H1 (cell line): Measurements from ENCODE around the gene COL6A3. TPM values are rescaled to one million over a fixed set of nuclear protein-coding genes. Genes with fewer than 3 reads are reported as not detected.

ENCODE experiments used
- CTCF ChIA-PET: fragments of 300-600 bp; sonication (Branson Sonifier 250); formaldehyde crosslinking; loops from one replicate; lab custom pipeline; 2021; ENCODE audit not compliant: partially characterized antibody; lab: Charles Lee
- POLR2A ChIA-PET: fragments of 300-600 bp; sonication (Branson Sonifier 250); formaldehyde crosslinking; loops from one replicate; lab custom pipeline; 2021; ENCODE audit warnings: inconsistent platforms; ENCODE audit not compliant: partially characterized antibody; lab: Charles Lee
- DNase-seq, 2 experiments: peaks; one replicate each; pipeline versions ENCODE4 v3.0.0 to v3.0.0-alpha.2; 2010 to 2022; ENCODE audit warnings: low spot score in 2 of 2, low read depth in 1 of 2, mixed read lengths in 1 of 2
- FAIRE-seq: peaks from 2 replicates; lab custom pipeline; 2011; peaks lifted over from hg19 to GRCh38; lab: Jason Lieb, UNC
- H2AFZ ChIP-seq: 2 replicates; pipeline ENCODE4 v1.8.1; 2012; ENCODE audit warnings: low read length, inconsistent platforms
- H2AK5ac ChIP-seq: 2 replicates; pipeline ENCODE4 v1.6.1; 2013; ENCODE audit warnings: low read depth, low read length
- H2BK120ac ChIP-seq: replicated peaks from 2 replicates; pipeline ENCODE3; 2013; ENCODE audit warnings: low read depth, low read length, inconsistent platforms
- H2BK12ac ChIP-seq: 2 replicates; pipeline ENCODE4 v1.6.1; 2013; ENCODE audit warnings: low read depth, low read length
- H2BK15ac ChIP-seq: 2 replicates; pipeline ENCODE4 v1.6.1; 2013; ENCODE audit warnings: low read length
- H2BK20ac ChIP-seq: 2 replicates; pipeline ENCODE4 v1.6.1; 2013; ENCODE audit warnings: low read length
- H2BK5ac ChIP-seq: 2 replicates; pipeline ENCODE4 v1.6.1; 2013; ENCODE audit warnings: low read depth, low read length
- H3K14ac ChIP-seq: 2 replicates; pipeline ENCODE4 v1.6.1; 2013; ENCODE audit warnings: inconsistent platforms; ENCODE audit not compliant: insufficient read length
- H3K18ac ChIP-seq: 2 replicates; pipeline ENCODE4 v1.6.1; 2013; ENCODE audit warnings: low read length; ENCODE audit errors: extremely low read depth
- H3K23ac ChIP-seq: 2 replicates; pipeline ENCODE4 v1.6.1; 2013; ENCODE audit warnings: inconsistent platforms; ENCODE audit not compliant: insufficient read length
- H3K23me2 ChIP-seq: 2 replicates; pipeline ENCODE4 v1.6.1; 2013; ENCODE audit warnings: low read depth, low read length
- H3K27ac ChIP-seq: 2 replicates; pipeline ENCODE4 v1.6.1; 2011; ENCODE audit warnings: low read depth, low read length, inconsistent platforms
- H3K27me3 ChIP-seq, 4 experiments: replicated peaks in 1 of 4; 1 replicate in 1 of 4; 2 replicates in 3 of 4; pipeline versions ENCODE4 v1.6.1 to v1.8.1; 2011 to 2013; ENCODE audit warnings: low read length in 3 of 4, mild to moderate bottlenecking in 3 of 4, inconsistent platforms in 2 of 4, mixed read lengths in 2 of 4, moderate library complexity in 1 of 4; ENCODE audit not compliant: control insufficient read depth in 3 of 4, insufficient read depth in 3 of 4; ENCODE audit errors: extremely low read depth in 1 of 4
- H3K36me3 ChIP-seq, 4 experiments: 2 replicates each; pipeline versions ENCODE4 v1.6.1 to v1.8.1; 2011 to 2013; ENCODE audit warnings: mild to moderate bottlenecking in 4 of 4, low read length in 3 of 4, moderate library complexity in 2 of 4, control low read depth in 1 of 4, inconsistent platforms in 1 of 4; ENCODE audit not compliant: insufficient read depth in 4 of 4, control insufficient read depth in 2 of 4
- H3K4ac ChIP-seq: replicated peaks from 2 replicates; pipeline ENCODE3; 2013; ENCODE audit warnings: low read length, low read depth, mixed read lengths, inconsistent platforms; ENCODE audit not compliant: insufficient read length
- H3K4me1 ChIP-seq, 4 experiments: replicated peaks in 1 of 4; 1 replicate in 1 of 4; 2 replicates in 3 of 4; pipeline versions ENCODE4 v1.6.1 to v1.8.1; 2011 to 2013; ENCODE audit warnings: low read length in 3 of 4, inconsistent platforms in 2 of 4, mixed read lengths in 1 of 4; ENCODE audit not compliant: insufficient read depth in 4 of 4, control insufficient read depth in 3 of 4
- H3K4me2 ChIP-seq, 2 experiments: 2 replicates each; pipeline versions ENCODE4 v1.6.1 to v1.8.1; 2011 to 2013; ENCODE audit warnings: low read depth in 2 of 2, low read length in 2 of 2, control low read depth in 1 of 2, inconsistent platforms in 1 of 2, mild to moderate bottlenecking in 1 of 2; ENCODE audit not compliant: insufficient read depth in 1 of 2
- H3K4me3 ChIP-seq, 4 experiments: fragments of 200-600, 300-600 bp in 1 of 4; sonication (generic), shearing (Covaris generic), sonication (Bioruptor Twin) in 1 of 4; 2 replicates each; pipeline versions ENCODE4 v1.5.1 to v1.8.1; 2011 to 2016; ENCODE audit warnings: low read length in 4 of 4, low read depth in 3 of 4, control low read depth in 2 of 4, inconsistent platforms in 2 of 4, mild to moderate bottlenecking in 2 of 4, mixed read lengths in 1 of 4, moderate library complexity in 1 of 4; ENCODE audit not compliant: insufficient read depth in 2 of 4; ENCODE audit errors: extremely low read depth in 1 of 4
- H3K56ac ChIP-seq: replicated peaks from 2 replicates; pipeline ENCODE3; 2013; ENCODE audit warnings: low read depth, mild to moderate bottlenecking, mixed read lengths, low read length, inconsistent platforms; ENCODE audit not compliant: insufficient read length
- H3K79me1 ChIP-seq: 2 replicates; pipeline ENCODE4 v1.6.1; 2013; ENCODE audit warnings: low read depth, low read length, control low read depth
- H3K79me2 ChIP-seq, 2 experiments: 2 replicates each; pipeline versions ENCODE4 v1.6.1 to v1.8.1; 2012 to 2013; ENCODE audit warnings: low read length in 2 of 2, mild to moderate bottlenecking in 2 of 2, inconsistent platforms in 1 of 2; ENCODE audit not compliant: insufficient read depth in 2 of 2, control insufficient read depth in 1 of 2
- H3K9ac ChIP-seq, 4 experiments: replicated peaks in 1 of 4; 1 replicate in 1 of 4; 2 replicates in 3 of 4; pipeline versions ENCODE4 v1.6.1 to v1.8.1; 2011 to 2013; ENCODE audit warnings: low read depth in 3 of 4, low read length in 3 of 4, control low read depth in 2 of 4, mild to moderate bottlenecking in 2 of 4, moderate library complexity in 2 of 4, inconsistent platforms in 1 of 4; ENCODE audit errors: extremely low read depth in 1 of 4
- H3K9me3 ChIP-seq, 2 experiments: 2 replicates each; pipeline versions ENCODE4 v1.6.1 to v1.8.1; 2012 to 2013; ENCODE audit warnings: mild to moderate bottlenecking in 2 of 2, moderate library complexity in 2 of 2, control low read depth in 1 of 2, inconsistent platforms in 1 of 2, low read depth in 1 of 2, low read length in 1 of 2, mixed read lengths in 1 of 2; ENCODE audit not compliant: insufficient read depth in 2 of 2
- H4K20me1 ChIP-seq, 2 experiments: replicated peaks in 1 of 2; 2 replicates each; pipeline versions ENCODE3 to v1.8.1; 2011 to 2013; ENCODE audit warnings: inconsistent platforms in 2 of 2, low read length in 2 of 2, mild to moderate bottlenecking in 1 of 2; ENCODE audit not compliant: insufficient read depth in 2 of 2, control insufficient read depth in 1 of 2
- H4K5ac ChIP-seq: 2 replicates; pipeline ENCODE4 v1.6.1; 2013; ENCODE audit warnings: low read length, low read depth, mixed read lengths, inconsistent platforms; ENCODE audit not compliant: insufficient read length
- H4K8ac ChIP-seq: 2 replicates; pipeline ENCODE4 v1.8.0; 2013; ENCODE audit warnings: mild to moderate bottlenecking, moderate library complexity, low read length, inconsistent platforms; ENCODE audit not compliant: insufficient read depth; ENCODE audit errors: extremely low read depth
- H4K91ac ChIP-seq: replicated peaks from 2 replicates; pipeline ENCODE3; 2013; ENCODE audit warnings: low read length, mixed read lengths, inconsistent platforms; ENCODE audit not compliant: insufficient read length
- CREB1 ChIP-seq: IDR thresholded peaks from 2 replicates; pipeline ENCODE4 v1.6.1; 2012; ENCODE audit warnings: inconsistent platforms
- E2F6 ChIP-seq: IDR thresholded peaks from 2 replicates; pipeline ENCODE4 v1.6.1; 2012; ENCODE audit warnings: inconsistent platforms
- HDAC6 ChIP-seq: IDR thresholded peaks from one replicate; pipeline ENCODE4 v1.7.1; 2012; ENCODE audit warnings: low read depth, mild to moderate bottlenecking, inconsistent platforms, low read length, moderate library complexity
- NANOG ChIP-seq: IDR thresholded peaks from 2 replicates; pipeline ENCODE4 v1.6.1; 2011; ENCODE audit warnings: low read length, low read depth, mild to moderate bottlenecking, inconsistent platforms; ENCODE audit not compliant: insufficient read depth, poor library complexity, severe bottlenecking
- POLR2AphosphoS5 ChIP-seq: IDR thresholded peaks from 2 replicates; pipeline ENCODE4 v1.6.1; 2011; ENCODE audit warnings: low read depth, low read length
- RNF2 ChIP-seq: fragments of 200-900, 300-1000 bp; sonication (generic); IDR thresholded peaks from 2 replicates; pipeline ENCODE4 v1.7.1; 2016; ENCODE audit warnings: borderline replicate concordance, low read depth, mild to moderate bottlenecking, antibody characterized with exemption, low read length; ENCODE audit not compliant: poor library complexity, severe bottlenecking; ENCODE audit errors: missing control alignments
- SP2 ChIP-seq: IDR thresholded peaks from 2 replicates; pipeline ENCODE4 v1.6.1; 2012; ENCODE audit warnings: mild to moderate bottlenecking, low read length, inconsistent platforms
- SP4 ChIP-seq: IDR thresholded peaks from 2 replicates; pipeline ENCODE4 v1.6.1; 2012; ENCODE audit warnings: low read length, inconsistent platforms
- TEAD4 ChIP-seq: IDR thresholded peaks from 2 replicates; pipeline ENCODE4 v1.6.1; 2012; ENCODE audit warnings: low read depth, low read length, inconsistent platforms, mixed read lengths
- YY1 ChIP-seq: IDR thresholded peaks from 2 replicates; pipeline ENCODE4 v1.6.1; 2011; ENCODE audit warnings: low read depth, mild to moderate bottlenecking, low read length
- WGBS, 2 experiments: shearing (Covaris generic) in 1 of 2; methylation state at CpG; one replicate each; pipeline versions ENCODE4 v1.1.6 to v1.1.7; 2013 to 2015; ENCODE audit warnings: low lambda C conversion rate in 2 of 2, mixed read lengths in 2 of 2, inconsistent platforms in 1 of 2, low coverage in 1 of 2, missing lambda C conversion rate in 1 of 2; ENCODE audit not compliant: insufficient replicate concordance in 2 of 2, insufficient coverage in 1 of 2, insufficient read length in 1 of 2; ENCODE audit errors: extremely low coverage in 1 of 2, missing lambda C conversion rate in 1 of 2; 5-methylcytosine and 5-hydroxymethylcytosine counted together
- polyA plus RNA-seq, 7 experiments: library from polyadenylated mRNA; depleted of rRNA in 3 of 7; stranded (reverse) in 5 of 7; unstranded in 2 of 7; fragments of >200 nt in 5 of 7; fragments of 200-250 nt in 2 of 7; gene quantifications; 1 replicate in 5 of 7; 2 replicates in 1 of 7; 4 replicates in 1 of 7; pipeline versions ENCODE4 v1.2.1 to v1.2.3, GENCODE V29; 2011 to 2013; ENCODE audit warnings: missing spikeins in 2 of 7, mixed read lengths in 2 of 7
- total RNA-seq: library from RNA; stranded (reverse); fragmentation: NEBNext Ultra II Directional; extraction: Animal tissue kit (Norgen Biotek cat#: 25700); gene quantifications from 2 replicates; pipeline ENCODE4 v1.2.1, GENCODE V29; 2021

Gene COL6A3
- total and polyA plus RNA-seq, 2 of the 8 experiments (the other 6 are each of a cell fraction or from before 2014, with no cell fraction given), result 1.2 to 3.4 TPM

GRCh38 chr2:237365671-237366070, 48.3 kb downstream of the COL6A3 start:
- peaks cover 0 to 3% of the 10 kb centered on the region in 2 experiments; a peak in 1 of 4 replicates for H3K9me3 ChIP-seq
- H3K4ac ChIP-seq, result no peak overlapping the region
- FAIRE-seq, result no peak
- H3K79me2 ChIP-seq, result no peaks in the 10 kb centered on the region
- ChIA-PET CTCF (interaction anchor here (1.0 kb wide), 1 partner anchor 56 kb away, joined by 3 read pairs; no protein-coding TSS in a partner anchor), POLR2A (no interaction called here)
- H3K56ac ChIP-seq, result no peak overlapping the region
- peaks cover 2% of the 10 kb centered on the region; the same call in 1 of the 2 replicates for H3K23me2 ChIP-seq
- TF ChIP-seq SP2, result no peak
- no peak for TF ChIP-seq E2F6
- TF ChIP-seq SP4, result no peak
- TF ChIP-seq POLR2AphosphoS5, result no peak
- TF ChIP-seq RNF2, result no peak
- no peak for TF ChIP-seq TEAD4
- no peak for TF ChIP-seq YY1
- TF ChIP-seq HDAC6, result no peak
- TF ChIP-seq CREB1, result no peak
- no peak for TF ChIP-seq NANOG
- H2BK12ac ChIP-seq, result no peak overlapping the region
- H3K4me3 ChIP-seq, result no peak overlapping the region
- no peaks in the 10 kb centered on the region for H3K4me1 ChIP-seq
- no peak overlapping the region for H2AK5ac ChIP-seq
- peaks cover 0 to 2% of the 10 kb centered on the region in 2 experiments for H4K20me1 ChIP-seq
- H4K8ac ChIP-seq, result no peak overlapping the region
- no peak overlapping the region for H4K91ac ChIP-seq
- H3K14ac ChIP-seq, result no peak overlapping the region
- no peaks in the 10 kb centered on the region for H3K36me3 ChIP-seq
- H3K9ac ChIP-seq, result no peak overlapping the region
- no peak overlapping the region for H3K4me2 ChIP-seq
- H2AFZ ChIP-seq, result no peak overlapping the region
- no peaks in the 10 kb centered on the region for H3K79me1 ChIP-seq
- H3K23ac ChIP-seq, result no peak overlapping the region
- no peak overlapping the region for H2BK15ac ChIP-seq
- H4K5ac ChIP-seq, result no peak overlapping the region
- no peak overlapping the region for H3K18ac ChIP-seq
- no peak overlapping the region for H3K27ac ChIP-seq
- H3K27me3 ChIP-seq, result no peaks in the 10 kb centered on the region
- DNase-seq, result no peak
- H2BK120ac ChIP-seq, result no peak overlapping the region
- H2BK5ac ChIP-seq, result no peak overlapping the region
- H2BK20ac ChIP-seq, result no peak overlapping the region
- 92% methylated on average over 19 of the region's 19 CpGs; no CpG with 5 or more reads in 1 of the 2 experiments for WGBS, 2 experiments
